HepG2 (cell line): ENCODE data around the gene TMEM235. TPM values are rescaled to one million over a fixed set of nuclear protein-coding genes. Genes with fewer than 3 reads are reported as not detected.

Source experiments
- ATF6 ChIP-seq: sonication (generic); formaldehyde crosslinking; conservative IDR thresholded peaks from 2 replicates; pipeline ENCODE4 v1.4.0; 2020; ENCODE audit warnings: missing genetic modification reagents
- CAMTA2 ChIP-seq: sonication (generic); formaldehyde crosslinking; IDR thresholded peaks from 2 replicates; pipeline ENCODE4 v1.4.0; 2020; ENCODE audit warnings: mild to moderate bottlenecking, missing genetic modification reagents, borderline replicate concordance
- CBX5 ChIP-seq: sonication (generic); formaldehyde crosslinking; IDR thresholded peaks from 2 replicates; pipeline ENCODE4 v1.4.0; 2020; ENCODE audit warnings: missing genetic modification reagents, borderline replicate concordance
- NR2F1 ChIP-seq, 2 experiments: fragments of 450-650 bp in 1 of 2; formaldehyde crosslinking in 1 of 2; IDR thresholded peaks; 2 replicates each; pipeline versions ENCODE4 v1.5.0 to v1.6.1; 2016 to 2020; ENCODE audit warnings: mild to moderate bottlenecking in 1 of 2, missing compliant biosample characterization in 1 of 2, missing genetic modification reagents in 1 of 2, moderate library complexity in 1 of 2
- POGZ ChIP-seq: sonication (generic); formaldehyde crosslinking; IDR thresholded peaks from 2 replicates; pipeline ENCODE4 v1.4.0; 2020; ENCODE audit warnings: mild to moderate bottlenecking, missing genetic modification reagents
- RARA ChIP-seq: IDR thresholded peaks from 2 replicates; pipeline ENCODE4 v1.6.1; 2016; ENCODE audit warnings: missing genetic modification reagents, missing compliant biosample characterization
- RBM22 ChIP-seq: fragments of 200-400 bp; formaldehyde crosslinking; optimal IDR thresholded peaks from 2 replicates; pipeline ENCODE3; 2017; ENCODE audit warnings: mild to moderate bottlenecking, low read length, moderate library complexity
- REPIN1 ChIP-seq: sonication (generic); formaldehyde crosslinking; IDR thresholded peaks from 2 replicates; pipeline ENCODE4 v1.8.0; 2022; ENCODE audit warnings: missing genetic modification reagents, low read depth, mild to moderate bottlenecking, borderline replicate concordance
- TRIM24 ChIP-seq: sonication (generic); formaldehyde crosslinking; IDR thresholded peaks from 2 replicates; pipeline ENCODE4 v1.8.0; 2022; ENCODE audit warnings: mild to moderate bottlenecking, missing genetic modification reagents
- ZBTB39 ChIP-seq: sonication (generic); formaldehyde crosslinking; IDR thresholded peaks from 2 replicates; pipeline ENCODE4 v1.5.0; 2020; ENCODE audit warnings: missing genetic modification reagents
- ZBTB4 ChIP-seq: sonication (generic); formaldehyde crosslinking; IDR thresholded peaks from 2 replicates; pipeline ENCODE4 v1.4.0; 2020; ENCODE audit warnings: missing genetic modification reagents, mild to moderate bottlenecking, borderline replicate concordance
- ZFP41 ChIP-seq: sonication (generic); formaldehyde crosslinking; IDR thresholded peaks from 2 replicates; pipeline ENCODE4 v1.4.0; 2020; ENCODE audit warnings: mild to moderate bottlenecking, missing genetic modification reagents, borderline replicate concordance
- ZNF281 ChIP-seq: sonication (generic); formaldehyde crosslinking; IDR thresholded peaks from 2 replicates; pipeline ENCODE4 v1.4.0; 2020; ENCODE audit warnings: missing genetic modification reagents, borderline replicate concordance
- ZNF317 ChIP-seq: sonication (generic); formaldehyde crosslinking; IDR thresholded peaks from 2 replicates; pipeline ENCODE4 v1.5.0; 2020; ENCODE audit warnings: mild to moderate bottlenecking, missing genetic modification reagents
- ZNF563 ChIP-seq: sonication (generic); formaldehyde crosslinking; IDR thresholded peaks from 2 replicates; pipeline ENCODE4 v1.8.0; 2022; ENCODE audit warnings: mild to moderate bottlenecking, moderate library complexity, missing genetic modification reagents
- ZNF703 ChIP-seq: sonication (generic); formaldehyde crosslinking; IDR thresholded peaks from 2 replicates; pipeline ENCODE4 v1.5.1; 2020; ENCODE audit warnings: missing genetic modification reagents, mild to moderate bottlenecking, moderate library complexity, borderline replicate concordance
- ZNF776 ChIP-seq: sonication (generic); formaldehyde crosslinking; IDR thresholded peaks from 2 replicates; pipeline ENCODE4 v1.4.0; 2020; ENCODE audit warnings: mild to moderate bottlenecking, missing genetic modification reagents
- ZSCAN9 ChIP-seq: IDR thresholded peaks from 2 replicates; pipeline ENCODE4 v1.6.1; 2016; ENCODE audit warnings: borderline replicate concordance
- polyA plus RNA-seq, 8 experiments: library from polyadenylated mRNA; depleted of rRNA in 3 of 8; stranded (reverse) in 7 of 8; unstranded in 1 of 8; fragments of >200 nt; fragmentation: Illumina TruSeq in 4 of 8; extraction: Trizol in 4 of 8; gene quantifications; 2 replicates each; pipeline versions ENCODE4 v1.2.1 to v1.2.3, GENCODE V29; 2011 to 2016; ENCODE audit warnings: low read depth in 4 of 8, missing spikeins in 1 of 8, mixed read lengths in 1 of 8; ENCODE audit not compliant: insufficient read depth in 1 of 8
- total RNA-seq, 5 experiments: library from RNA; depleted of rRNA; stranded (reverse); fragments of >200 nt; fragmentation: Illumina TruSeq; extraction: Trizol; gene quantifications; 2 replicates each; pipeline ENCODE4 v1.2.3, GENCODE V29; 2016; ENCODE audit warnings: low read depth in 1 of 5

The TMEM235 gene
- total and polyA plus RNA-seq, 2 of the 13 experiments (the other 11 are each of a cell fraction or from before 2014, with no cell fraction given): not detected

- TF ChIP-seq ATF6 (CRISPR knock-in tag) (no peak), ZSCAN9 (CRISPR knock-in tag) (peak; percentile 91), ZNF703 (CRISPR knock-in tag) (no peak), REPIN1 (CRISPR knock-in tag) (peak; percentile 72), CAMTA2 (CRISPR knock-in tag) (no peak), RBM22 (no peak), ZNF281 (CRISPR knock-in tag) (peak; percentile 38; the same call in 1 of the 2 replicates), ZBTB39 (no peak), ZNF776 (CRISPR knock-in tag) (no peak), POGZ (CRISPR knock-in tag) (0 out of 2 replicates have a peak, but pooled peaks have one; percentile 26), ZNF317 (CRISPR knock-in tag) (no peak), TRIM24 (CRISPR knock-in tag) (0 out of 2 replicates have a peak, but pooled peaks have one; percentile 44), RARA (CRISPR knock-in tag) (peak; percentile 96), ZFP41 (CRISPR knock-in tag) (no peak), ZBTB4 (CRISPR knock-in tag) (0 out of 2 replicates have a peak, but pooled peaks have one; percentile 59), ZNF563 (CRISPR knock-in tag) (peak; percentile 58; the same call in 1 of the 2 replicates), NR2F1 (CRISPR knock-in tag; IDR thresholded peaks at IDR 0.05) (peak in 1 of 2 experiments; percentile 64; a peak in 1 of 4 replicates), CBX5 (CRISPR knock-in tag) (0 out of 2 replicates have a peak, but pooled peaks have one; percentile 5)
Measured at GRCh38 chr17:78263063-78263735, 31.8 kb downstream of the TMEM235 start (continued).
